Naive thymus-derived CD8-positive, alpha-beta T cell (primary cell): Measurements from ENCODE around the gene JAK1. TPM values are rescaled to one million over a fixed set of nuclear protein-coding genes. Genes with fewer than 3 reads are reported as not detected.

Experiments
- ATAC-seq, 2 donors: fragments of 150-1000 bp; cut with Tn5 transposase in 1 of 2; sonication (Bioruptor Pico), chemical (Tn5 transposase) in 1 of 2; 1 replicate in 1 of 2; 2 replicates in 1 of 2; pipeline ENCODE4 v1.10.0; 2021; ENCODE audit warnings: mild to moderate bottlenecking in 2 of 2, moderate library complexity in 2 of 2
- POLR2A ChIA-PET: fragments of 350-600 bp; sonication (Branson Sonifier 250); formaldehyde crosslinking; loops from one replicate; lab custom pipeline; 2021; ENCODE audit warnings: antibody characterized with exemption; lab: Charles Lee
- DNase-seq, 10 donors: peaks; one replicate each; pipeline versions ENCODE4 v3.0.0 to v3.0.0-alpha.2; 2020 to 2022
- H3K27ac Mint-ChIP-seq, 10 donors: one replicate each; pipeline ENCODE4 v1.8.0; 2020 to 2022; ENCODE audit warnings: mild to moderate bottlenecking in 10 of 10, mixed read lengths in 10 of 10, moderate library complexity in 4 of 10, inconsistent platforms in 1 of 10
- H3K27me3 Mint-ChIP-seq, 5 donors: one replicate each; pipeline ENCODE4 v1.8.0; 2021 to 2022; ENCODE audit warnings: mixed read lengths in 5 of 5
- H3K36me3 Mint-ChIP-seq, 3 donors: one replicate each; pipeline ENCODE4 v1.8.0; 2020 to 2022; ENCODE audit warnings: mixed read lengths in 3 of 3, mild to moderate bottlenecking in 2 of 3, inconsistent platforms in 1 of 3
- H3K4me1 Mint-ChIP-seq, 4 donors: one replicate each; pipeline ENCODE4 v1.8.0; 2021 to 2022; ENCODE audit warnings: mixed read lengths in 4 of 4
- H3K4me3 Mint-ChIP-seq, 10 donors: one replicate each; pipeline ENCODE4 v1.8.0; 2020 to 2022; ENCODE audit warnings: mild to moderate bottlenecking in 10 of 10, mixed read lengths in 10 of 10, moderate library complexity in 6 of 10, inconsistent platforms in 1 of 10
- H3K9me3 Mint-ChIP-seq, 9 donors: one replicate each; pipeline ENCODE4 v1.8.0; 2020 to 2022; ENCODE audit warnings: mixed read lengths in 9 of 9, mild to moderate bottlenecking in 3 of 9, inconsistent platforms in 1 of 9, moderate library complexity in 1 of 9
- polyA plus RNA-seq, 3 donors: library from polyadenylated mRNA; unstranded; fragments of 300-500 nt; fragmentation: Illumina TruSeq; gene quantifications; one replicate each; pipeline ENCODE4 v1.2.3, GENCODE V29; 2021
- total RNA-seq, 8 experiments: library from RNA in 2 of 8; stranded (reverse) in 2 of 8; gene quantifications; one replicate each; pipeline ENCODE4 v1.2.3 and lab custom pipeline; 2021 to 2026

The JAK1 gene
- total and polyA plus RNA-seq, 5 experiments from 2014 or later = 162 to 361 (median 244) TPM

DNA sequence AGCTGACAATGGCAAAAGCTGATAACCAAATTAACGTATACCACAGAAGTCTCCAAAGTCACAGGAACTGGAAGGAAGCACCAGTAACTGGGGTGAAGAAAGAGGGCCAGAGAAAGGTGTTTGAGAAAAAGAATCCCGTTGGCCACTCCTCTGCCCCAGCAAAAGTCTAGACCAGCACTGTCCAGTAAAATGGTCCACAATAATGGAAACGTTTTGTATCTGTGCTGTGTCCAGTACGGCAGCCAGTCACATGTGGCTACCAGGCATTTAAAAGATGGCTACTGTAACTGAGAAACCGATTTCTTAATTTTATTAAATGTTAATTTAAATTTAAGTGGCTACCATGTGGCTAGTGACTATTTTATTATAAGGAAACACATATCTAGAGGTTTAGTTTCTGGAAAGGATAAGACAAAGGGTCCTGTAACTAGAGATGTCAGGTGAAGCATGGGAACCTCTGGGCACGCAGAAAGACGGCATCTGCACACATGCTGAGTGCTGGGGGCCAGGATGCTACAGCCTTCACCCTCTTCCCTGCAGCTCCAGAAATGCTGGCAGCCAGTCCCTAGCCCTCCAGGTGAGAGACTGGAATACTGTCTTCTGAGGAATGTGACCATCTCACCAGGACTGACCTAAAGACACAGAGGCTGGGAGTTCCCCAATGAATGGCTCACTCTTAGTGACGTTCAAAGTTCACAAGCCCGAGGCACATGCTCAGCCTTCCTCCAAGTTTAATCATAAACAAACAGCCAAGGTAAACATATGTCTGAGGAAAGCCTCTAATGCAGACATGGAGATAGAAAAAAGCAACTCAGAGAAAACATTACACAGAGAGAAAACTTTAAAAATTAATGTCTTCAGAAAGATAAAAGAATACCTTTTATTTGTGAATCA is 50.7 kb downstream of the JAK1 start:
- no peaks in the 10 kb centered on the region for H3K9me3 Mint-ChIP-seq
- H3K4me1 Mint-ChIP-seq = peaks cover 45 to 97% (median 93%) of the 10 kb centered on the region in 4 donors
- peaks cover 0 to 3% (median 3%) of the 10 kb centered on the region in 3 donors for H3K36me3 Mint-ChIP-seq
- no peaks in the 10 kb centered on the region for H3K27me3 Mint-ChIP-seq
- H3K4me3 Mint-ChIP-seq = peak overlapping the region in 8 of 10 donors; percentile 1 to 52 (median 21)
- ATAC-seq = no peak
- peak overlapping the region in 3 of 10 donors; percentile 30 to 76 (median 57) for H3K27ac Mint-ChIP-seq
- DNase-seq = no peak
- POLR2A ChIA-PET = no interaction called here

GRCh38 chr1:64913361-64914015 is 52.9 kb downstream of the JAK1 start:
- no peak for DNase-seq
- Mint-ChIP-seq H3K4me1 (peaks cover 52 to 98% (median 95%) of the 10 kb centered on the region in 4 donors), H3K9me3 (no peaks in the 10 kb centered on the region), H3K27me3 (no peaks in the 10 kb centered on the region), H3K36me3 (peaks cover 0 to 2% (median 0%) of the 10 kb centered on the region in 3 donors), H3K4me3 (peak overlapping the region in 9 of 10 donors; percentile 16 to 70 (median 51)), H3K27ac (peak overlapping the region in 4 of 10 donors; percentile 3 to 69 (median 43))
- ATAC-seq = no peak
- POLR2A ChIA-PET = interaction anchor here (1.1 kb wide), 1 partner anchor 9 kb away, joined by 3 read pairs; no protein-coding TSS in a partner anchor

GRCh38 chr1:64912191-64912590 is 54.2 kb downstream of the JAK1 start:
- POLR2A ChIA-PET = no interaction called here
- peak; percentile 28 to 42 for ATAC-seq
- H3K27ac Mint-ChIP-seq = peak overlapping the region in 3 of 10 donors; percentile 16 to 54 (median 41)
- peaks cover 0 to 2% (median 0%) of the 10 kb centered on the region in 3 donors for H3K36me3 Mint-ChIP-seq
- peak overlapping the region in 9 of 10 donors; percentile 4 to 51 (median 30) for H3K4me3 Mint-ChIP-seq
- peaks cover 46 to 97% (median 95%) of the 10 kb centered on the region in 4 donors for H3K4me1 Mint-ChIP-seq
- H3K9me3 Mint-ChIP-seq = no peaks in the 10 kb centered on the region
- no peak for DNase-seq
- H3K27me3 Mint-ChIP-seq = no peaks in the 10 kb centered on the region

- Mint-ChIP-seq H3K9me3 (no peaks in the 10 kb centered on the region), H3K27ac (no peak overlapping the region), H3K4me1 (peaks cover 41 to 97% (median 95%) of the 10 kb centered on the region in 4 donors), H3K36me3 (peaks cover 0 to 5% (median 0%) of the 10 kb centered on the region in 3 donors), H3K27me3 (no peaks in the 10 kb centered on the region), H3K4me3 (peak overlapping the region in 3 of 10 donors; percentile 4 to 13 (median 7))
- ATAC-seq = no peak
- POLR2A ChIA-PET = no interaction called here
- no peak for DNase-seq
Observed at GRCh38 chr1:64911326-64911725, 55.0 kb downstream of the JAK1 start.

GRCh38 chr1:64909031-64909430 is 57.3 kb downstream of the JAK1 start:
- H3K9me3 Mint-ChIP-seq = no peaks in the 10 kb centered on the region
- peak overlapping the region in 9 of 10 donors; percentile 9 to 69 (median 51) for H3K4me3 Mint-ChIP-seq
- H3K4me1 Mint-ChIP-seq = peaks cover 44 to 98% (median 96%) of the 10 kb centered on the region in 4 donors
- peaks cover 0 to 7% (median 2%) of the 10 kb centered on the region in 3 donors for H3K36me3 Mint-ChIP-seq
- DNase-seq (no peak), ATAC-seq (no peak)
- no peaks in the 10 kb centered on the region for H3K27me3 Mint-ChIP-seq
- peak overlapping the region in 7 of 10 donors; percentile 36 to 93 (median 70) for H3K27ac Mint-ChIP-seq
- POLR2A ChIA-PET = no interaction called here

DNA sequence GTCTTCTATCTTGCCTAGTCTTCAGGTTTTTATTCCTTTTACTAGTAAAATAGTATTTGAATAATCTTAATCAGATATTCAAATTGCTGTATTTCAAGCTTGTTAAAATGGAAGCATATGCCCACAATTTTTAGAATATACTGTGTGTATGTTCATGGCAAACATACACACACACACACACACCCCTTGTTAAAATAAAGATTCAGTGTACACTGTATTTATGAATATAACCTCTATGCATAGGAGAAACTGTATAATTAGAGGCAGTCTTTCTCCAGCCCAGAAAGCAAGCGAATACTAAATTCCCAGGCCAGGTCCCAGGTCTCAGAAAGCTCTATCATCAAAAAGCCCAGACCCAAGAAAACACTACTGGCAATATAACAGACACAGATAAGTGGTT is 57.8 kb downstream of the JAK1 start:
- H3K9me3 Mint-ChIP-seq = no peaks in the 10 kb centered on the region
- no peaks in the 10 kb centered on the region for H3K27me3 Mint-ChIP-seq
- DNase-seq (no peak), ATAC-seq (no peak)
- peaks cover 0 to 7% (median 2%) of the 10 kb centered on the region in 3 donors for H3K36me3 Mint-ChIP-seq
- peak overlapping the region in 5 of 10 donors; percentile 6 to 93 (median 36) for H3K27ac Mint-ChIP-seq
- POLR2A ChIA-PET = no interaction called here
- peaks cover 39 to 96% (median 94%) of the 10 kb centered on the region in 4 donors for H3K4me1 Mint-ChIP-seq
- H3K4me3 Mint-ChIP-seq = peak overlapping the region in 5 of 10 donors; percentile 50 to 69 (median 51)

DNA sequence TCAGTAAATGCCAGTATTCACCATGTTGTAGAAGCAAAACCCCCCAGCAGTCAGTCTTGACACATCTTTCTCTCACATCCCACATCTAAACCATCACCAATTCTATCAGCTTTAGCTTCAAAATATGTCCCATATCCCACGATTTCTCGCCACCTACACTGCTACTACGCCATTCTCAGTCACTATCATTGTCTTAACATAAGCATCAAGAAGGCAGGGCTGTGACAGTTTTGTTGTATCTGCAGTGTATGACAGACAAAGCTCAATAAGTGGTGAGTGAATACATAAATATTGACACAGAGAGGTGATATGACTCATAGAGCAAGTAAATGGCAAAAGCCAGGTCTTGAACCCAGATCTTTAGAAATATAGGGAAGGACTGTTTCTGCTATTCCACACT is 59.9 kb downstream of the JAK1 start:
- Mint-ChIP-seq H3K4me3 (peak overlapping the region in 9 of 10 donors; percentile 5 to 55 (median 37)), H3K36me3 (peaks cover 0 to 7% (median 2%) of the 10 kb centered on the region in 3 donors), H3K27me3 (no peaks in the 10 kb centered on the region), H3K27ac (peak overlapping the region in 9 of 10 donors; percentile 2 to 66 (median 16)), H3K9me3 (no peaks in the 10 kb centered on the region), H3K4me1 (peaks cover 41 to 98% (median 94%) of the 10 kb centered on the region in 4 donors)
- DNase-seq = no peak
- ATAC-seq = no peak
- POLR2A ChIA-PET = no interaction called here

DNA sequence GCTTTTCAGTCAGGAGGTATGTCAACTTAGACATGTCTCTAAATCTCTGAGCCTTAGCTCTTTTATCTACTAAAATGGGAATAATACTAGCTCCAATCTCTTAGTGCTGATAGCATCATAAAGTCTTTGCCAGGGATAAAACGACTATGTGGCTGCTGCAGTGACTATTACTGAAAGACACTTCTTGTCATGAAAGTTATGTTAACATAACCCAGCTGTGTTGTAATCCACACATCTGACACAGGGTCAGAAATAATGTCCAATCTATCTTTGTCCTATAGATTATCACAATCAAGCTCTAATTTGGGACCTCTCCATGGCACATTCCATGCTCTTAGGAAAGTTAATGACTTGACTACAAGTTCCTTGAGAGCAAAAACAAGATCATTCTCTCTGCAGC is 62.8 kb downstream of the JAK1 start:
- DNase-seq (no peak), ATAC-seq (no peak)
- POLR2A ChIA-PET = interaction anchor here (2.0 kb wide), 1 partner anchor 62 kb away, joined by 7 read pairs; the partner anchor contains the start of gene JAK1
- H3K4me1 Mint-ChIP-seq = peaks cover 45 to 96% (median 93%) of the 10 kb centered on the region in 4 donors
- no peaks in the 10 kb centered on the region for H3K27me3 Mint-ChIP-seq
- H3K9me3 Mint-ChIP-seq = no peaks in the 10 kb centered on the region
- peaks cover 0 to 4% (median 2%) of the 10 kb centered on the region in 3 donors for H3K36me3 Mint-ChIP-seq
- peak overlapping the region in 2 of 10 donors; percentile 46 to 69 for H3K27ac Mint-ChIP-seq
- H3K4me3 Mint-ChIP-seq = no peak overlapping the region

GRCh38 chr1:64901663-64902062 is 64.7 kb downstream of the JAK1 start:
- peak overlapping the region in 3 of 10 donors; percentile 7 to 30 (median 27) for H3K4me3 Mint-ChIP-seq
- no peak for ATAC-seq
- H3K4me1 Mint-ChIP-seq = peaks cover 48 to 93% (median 89%) of the 10 kb centered on the region in 4 donors

DNA sequence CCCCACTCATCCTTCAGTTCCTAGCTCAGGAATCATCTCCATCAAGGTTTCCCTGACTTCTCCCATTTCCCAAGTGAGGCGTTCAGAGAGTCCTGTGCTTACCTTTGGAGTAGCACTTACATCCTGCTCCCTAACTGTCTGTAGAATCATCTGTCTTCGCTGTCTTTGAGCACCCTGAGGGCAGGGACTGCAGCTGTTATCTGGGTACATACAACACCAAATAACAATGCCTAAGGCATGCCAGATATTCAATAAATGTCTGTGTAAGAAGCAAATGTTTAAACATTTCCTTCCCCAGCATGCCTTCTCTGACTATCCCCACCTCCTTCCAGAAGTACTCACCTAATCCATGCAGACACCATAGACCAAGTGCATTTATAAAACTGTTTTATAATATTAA is 65.4 kb downstream of the JAK1 start:
- Mint-ChIP-seq H3K4me3 (peak overlapping the region in 4 of 10 donors; percentile 24 to 39 (median 28)), H3K27me3 (no peaks in the 10 kb centered on the region), H3K27ac (peak overlapping the region in 7 of 10 donors; percentile 8 to 65 (median 41)), H3K4me1 (peaks cover 49 to 93% (median 89%) of the 10 kb centered on the region in 4 donors), H3K36me3 (peaks cover 0 to 2% (median 2%) of the 10 kb centered on the region in 3 donors), H3K9me3 (no peaks in the 10 kb centered on the region)
- POLR2A ChIA-PET = no interaction called here
- ATAC-seq = no peak
- DNase-seq = no peak

More at GRCh38 chr1:64901663-64902062, 64.7 kb downstream of the JAK1 start:
- H3K27me3 Mint-ChIP-seq = no peaks in the 10 kb centered on the region
- no peak for DNase-seq
- peaks cover 0 to 2% (median 2%) of the 10 kb centered on the region in 3 donors for H3K36me3 Mint-ChIP-seq
- no peaks in the 10 kb centered on the region for H3K9me3 Mint-ChIP-seq
- H3K27ac Mint-ChIP-seq = peak overlapping the region in 5 of 10 donors; percentile 1 to 65 (median 18)
- POLR2A ChIA-PET = no interaction called here

GRCh38 chr1:64898107-64898861 is 68.1 kb downstream of the JAK1 start:
- no peak for DNase-seq
- Mint-ChIP-seq H3K27ac (peak overlapping the region in 2 of 10 donors; percentile 26 to 36), H3K9me3 (no peaks in the 10 kb centered on the region), H3K36me3 (no peaks in the 10 kb centered on the region), H3K4me1 (peaks cover 57 to 94% (median 91%) of the 10 kb centered on the region in 4 donors), H3K27me3 (no peaks in the 10 kb centered on the region), H3K4me3 (peak overlapping the region in 1 of 10 donors; percentile 38)
- peak; percentile 29 to 59 for ATAC-seq
- POLR2A ChIA-PET = no interaction called here
